Activated CD8-positive, alpha-beta memory T cell treated with anti-CD3 and anti-CD28 coated beads, Interleukin-2, amount 10 ng/mL, durations not matched to agents 7 days and 5 days (primary cell): ENCODE results near the gene RGMB. TPM values are rescaled to one million over a fixed set of nuclear protein-coding genes. Genes with fewer than 3 reads are reported as not detected.
"Not testable (repeated sequence)": the region's sequence is repeated elsewhere in the genome, so short reads cannot be mapped to it uniquely, and the experiment has no call there.

Experiments used
- ATAC-seq: fragments of 150-1000 bp; cut with Tn5 transposase; one replicate; pipeline ENCODE4 v1.10.0; 2021; ENCODE audit warnings: moderate library complexity
- CTCF ChIA-PET: fragments of 350-600 bp; sonication (Branson Sonifier 250); formaldehyde crosslinking; loops from one replicate; lab custom pipeline; 2021; ENCODE audit warnings: antibody characterized with exemption; lab: Charles Lee
- DNase-seq: peaks from one replicate; pipeline ENCODE4 v3.0.0-alpha.2; 2020
- H3K27ac Mint-ChIP-seq: one replicate; pipeline ENCODE4 v1.8.0; 2021; ENCODE audit warnings: mild to moderate bottlenecking, mixed read lengths
- H3K27me3 Mint-ChIP-seq: one replicate; pipeline ENCODE4 v1.8.0; 2021; ENCODE audit warnings: mixed read lengths
- H3K36me3 Mint-ChIP-seq: one replicate; pipeline ENCODE4 v1.8.0; 2021; ENCODE audit warnings: mild to moderate bottlenecking, mixed read lengths
- H3K4me1 Mint-ChIP-seq: one replicate; pipeline ENCODE4 v1.8.0; 2021; ENCODE audit warnings: mixed read lengths
- H3K4me3 Mint-ChIP-seq: one replicate; pipeline ENCODE4 v1.8.0; 2021; ENCODE audit warnings: mild to moderate bottlenecking, moderate library complexity, mixed read lengths
- H3K9me3 Mint-ChIP-seq: one replicate; pipeline ENCODE4 v1.8.0; 2022; ENCODE audit warnings: low read depth, mixed read lengths
- total RNA-seq, 2 experiments: library from RNA; stranded (reverse); gene quantifications; one replicate each; pipeline ENCODE4 v1.2.3, GENCODE V29; 2021

Gene RGMB
- total RNA-seq, 2 experiments from 2014 or later: 1.1 to 1.3 TPM

GRCh38 chr5:98752331-98752730 is 21.1 kb upstream of the RGMB start:
- not testable (repeated sequence) for ATAC-seq, H3K9me3 Mint-ChIP-seq, H3K27me3 Mint-ChIP-seq, H3K27ac Mint-ChIP-seq, DNase-seq, H3K4me1 Mint-ChIP-seq, H3K36me3 Mint-ChIP-seq, H3K4me3 Mint-ChIP-seq
- CTCF ChIA-PET: interaction anchor here (1.5 kb wide), 1 partner anchor 17 kb away, joined by 3 read pairs; no protein-coding TSS in a partner anchor

GRCh38 chr5:98752801-98753200 is 20.7 kb upstream of the RGMB start:
- H3K27ac Mint-ChIP-seq, H3K27me3 Mint-ChIP-seq, H3K36me3 Mint-ChIP-seq, H3K4me3 Mint-ChIP-seq, H3K9me3 Mint-ChIP-seq, DNase-seq, ATAC-seq, H3K4me1 Mint-ChIP-seq: not testable (repeated sequence)
- CTCF ChIA-PET: interaction anchor here (1.5 kb wide), 1 partner anchor 16 kb away, joined by 3 read pairs; no protein-coding TSS in a partner anchor

GRCh38 chr5:98753507-98753906 is 20.0 kb upstream of the RGMB start:
- no peak overlapping the region for H3K4me3 Mint-ChIP-seq
- H3K36me3 Mint-ChIP-seq: no peaks in the 10 kb centered on the region
- no peak for ATAC-seq
- H3K27ac Mint-ChIP-seq: no peak overlapping the region
- CTCF ChIA-PET: interaction anchor here (1.5 kb wide), 1 partner anchor 16 kb away, joined by 3 read pairs; no protein-coding TSS in a partner anchor
- peaks cover 9% of the 10 kb centered on the region for H3K27me3 Mint-ChIP-seq
- H3K9me3 Mint-ChIP-seq: no peaks in the 10 kb centered on the region
- DNase-seq: no peak
- no peaks in the 10 kb centered on the region for H3K4me1 Mint-ChIP-seq

- no peak for ATAC-seq
- H3K9me3 Mint-ChIP-seq: no peaks in the 10 kb centered on the region
- H3K4me3 Mint-ChIP-seq: no peak overlapping the region
- no peak overlapping the region for H3K27ac Mint-ChIP-seq
- H3K36me3 Mint-ChIP-seq: no peaks in the 10 kb centered on the region
- CTCF ChIA-PET: interaction anchor here (0.9 kb wide), 1 partner anchor 13 kb away, joined by 4 read pairs; no protein-coding TSS in a partner anchor
- DNase-seq: no peak
- H3K27me3 Mint-ChIP-seq: peaks cover 13% of the 10 kb centered on the region
- no peaks in the 10 kb centered on the region for H3K4me1 Mint-ChIP-seq
Measured at GRCh38 chr5:98755406-98755805, 18.1 kb upstream of the RGMB start.

- Mint-ChIP-seq H3K9me3 (no peaks in the 10 kb centered on the region), H3K4me3 (no peak overlapping the region), H3K27ac (no peak overlapping the region), H3K36me3 (no peaks in the 10 kb centered on the region), H3K4me1 (no peaks in the 10 kb centered on the region), H3K27me3 (peaks cover 19% of the 10 kb centered on the region)
- DNase-seq (no peak), ATAC-seq (no peak)
- CTCF ChIA-PET: interaction anchor here (0.8 kb wide), 1 partner anchor 11 kb away, joined by 3 read pairs; no protein-coding TSS in a partner anchor
Measured at GRCh38 chr5:98757978-98758377, 15.5 kb upstream of the RGMB start.

GRCh38 chr5:98763001-98763630 is 10.3 kb upstream of the RGMB start:
- ATAC-seq: no peak
- H3K27ac Mint-ChIP-seq: no peak overlapping the region
- CTCF ChIA-PET: no interaction called here
- no peaks in the 10 kb centered on the region for H3K36me3 Mint-ChIP-seq
- H3K27me3 Mint-ChIP-seq: peaks cover 37% of the 10 kb centered on the region
- no peaks in the 10 kb centered on the region for H3K9me3 Mint-ChIP-seq
- H3K4me1 Mint-ChIP-seq: no peaks in the 10 kb centered on the region
- DNase-seq: no peak
- no peak overlapping the region for H3K4me3 Mint-ChIP-seq

GRCh38 chr5:98765815-98766214 is 7.6 kb upstream of the RGMB start:
- CTCF ChIA-PET: no interaction called here
- Mint-ChIP-seq H3K4me1 (peaks cover 16% of the 10 kb centered on the region), H3K4me3 (no peak overlapping the region), H3K9me3 (no peaks in the 10 kb centered on the region), H3K36me3 (no peaks in the 10 kb centered on the region), H3K27ac (no peak overlapping the region), H3K27me3 (peaks cover 52% of the 10 kb centered on the region)
- no peak for ATAC-seq
- no peak for DNase-seq

GRCh38 chr5:98767581-98767980 is 5.9 kb upstream of the RGMB start:
- no peak overlapping the region for H3K4me3 Mint-ChIP-seq
- DNase-seq (no peak), ATAC-seq (no peak)
- peaks cover 64% of the 10 kb centered on the region for H3K27me3 Mint-ChIP-seq
- H3K4me1 Mint-ChIP-seq: peaks cover 28% of the 10 kb centered on the region
- no peaks in the 10 kb centered on the region for H3K36me3 Mint-ChIP-seq
- H3K27ac Mint-ChIP-seq: no peak overlapping the region
- CTCF ChIA-PET: interaction anchor here (0.7 to 6.0 kb wide), 10 partner anchors 8 to 448 kb away, joined by 3 to 60 read pairs (median 6); no protein-coding TSS in a partner anchor
- no peaks in the 10 kb centered on the region for H3K9me3 Mint-ChIP-seq

- DNase-seq: peak; percentile 51
- Mint-ChIP-seq H3K27me3 (peaks cover 70% of the 10 kb centered on the region), H3K4me3 (peak overlapping the region; percentile 81), H3K4me1 (peaks cover 35% of the 10 kb centered on the region), H3K36me3 (no peaks in the 10 kb centered on the region), H3K9me3 (no peaks in the 10 kb centered on the region), H3K27ac (no peak overlapping the region)
- CTCF ChIA-PET: interaction anchor here (0.8 to 6.0 kb wide), 25 partner anchors 9 to 1537 kb away, joined by 3 to 60 read pairs (median 4); no protein-coding TSS in a partner anchor
- peak; percentile 39 for ATAC-seq
Measured at GRCh38 chr5:98768160-98768959, 5.1 kb upstream of the RGMB start.

GRCh38 chr5:98768960-98769209 is 4.6 kb upstream of the RGMB start:
- Mint-ChIP-seq H3K36me3 (no peaks in the 10 kb centered on the region), H3K27me3 (peaks cover 67% of the 10 kb centered on the region), H3K27ac (no peak overlapping the region), H3K9me3 (no peaks in the 10 kb centered on the region), H3K4me3 (peak overlapping the region; percentile 81), H3K4me1 (peaks cover 35% of the 10 kb centered on the region)
- ATAC-seq (no peak), DNase-seq (no peak)
- CTCF ChIA-PET: interaction anchor here (0.8 to 6.0 kb wide), 23 partner anchors 9 to 1538 kb away, joined by 3 to 60 read pairs (median 4); no protein-coding TSS in a partner anchor

- CTCF ChIA-PET: interaction anchor here (0.9 to 6.0 kb wide), 25 partner anchors 9 to 1538 kb away, joined by 3 to 60 read pairs (median 4); no protein-coding TSS in a partner anchor
- no peaks in the 10 kb centered on the region for H3K36me3 Mint-ChIP-seq
- no peak for ATAC-seq
Measured at GRCh38 chr5:98769210-98769958, 4.1 kb upstream of the RGMB start.

GRCh38 chr5:98769959-98770208 is 3.6 kb upstream of the RGMB start:
- DNase-seq (no peak), ATAC-seq (no peak)
- peak overlapping the region; percentile 81 for H3K4me3 Mint-ChIP-seq
- peaks cover 41% of the 10 kb centered on the region for H3K4me1 Mint-ChIP-seq
- H3K27me3 Mint-ChIP-seq: peaks cover 66% of the 10 kb centered on the region
- CTCF ChIA-PET: interaction anchor here (1.1 to 6.0 kb wide), 12 partner anchors 8 to 1539 kb away, joined by 3 to 60 read pairs (median 8); no protein-coding TSS in a partner anchor
- H3K27ac Mint-ChIP-seq: peak overlapping the region; percentile 46
- H3K9me3 Mint-ChIP-seq: no peaks in the 10 kb centered on the region
- H3K36me3 Mint-ChIP-seq: no peaks in the 10 kb centered on the region

More at GRCh38 chr5:98769210-98769958, 4.1 kb upstream of the RGMB start:
- Mint-ChIP-seq H3K27ac (no peak overlapping the region), H3K9me3 (no peaks in the 10 kb centered on the region), H3K27me3 (peaks cover 64% of the 10 kb centered on the region), H3K4me1 (peaks cover 36% of the 10 kb centered on the region), H3K4me3 (peak overlapping the region; percentile 81)
- DNase-seq: peak; percentile 51
